ENCODE measurements around the gene PALM3.
A peak's percentile ranks its signal among the peaks of the same experiment; 100 is the strongest.

The PALM3 gene

GRCh38 chr19:14004619-14005348, 57.1 kb downstream of the PALM3 start:
- Histone ChIP-seq H3K4me3 (ENCODE audit: low read depth in 1 of 2, low read length in 2 of 2) (peak overlapping the region; percentile 60 to 73), H3K27me3 (ENCODE audit: low read depth, low read length) (no peaks in the 10 kb centered on the region), H3K27ac (ENCODE audit: low read length) (peak overlapping the region; percentile 96), H3K9me3 (ENCODE audit: control insufficient read depth in 1 of 2, low read length in 2 of 2) (no peaks in the 10 kb centered on the region), H3K36me3 (ENCODE audit: control insufficient read depth in 1 of 2, insufficient read depth in 2 of 2, low read length in 2 of 2) (peaks cover 0 to 7% of the 10 kb centered on the region in 2 donors), H3K4me1 (ENCODE audit: control insufficient read depth in 1 of 2, insufficient read depth in 2 of 2, low read length in 2 of 2) (peaks cover 0 to 4% of the 10 kb centered on the region in 2 donors)
